ENCODE data around the gene RSAD2.

RSAD2 gene

DNA sequence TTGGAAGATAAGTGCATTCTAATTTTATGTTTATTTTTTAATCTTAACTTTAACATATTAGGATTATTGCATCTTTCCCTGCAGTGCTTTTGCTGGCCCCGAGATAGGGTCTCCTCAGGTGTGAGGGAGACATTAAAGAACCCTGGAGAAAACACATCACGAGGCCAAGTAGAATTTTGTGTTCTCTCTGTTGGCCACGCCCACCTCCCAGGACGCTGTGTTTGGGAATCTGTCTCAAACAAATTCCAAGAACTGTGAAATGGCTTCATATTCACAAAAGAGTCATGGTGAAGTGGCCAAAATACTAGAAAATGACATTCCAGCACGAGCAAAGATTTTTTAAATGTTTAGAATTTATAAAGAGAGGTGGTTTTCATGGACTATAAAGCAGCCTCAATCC is 67.0 kb downstream of the RSAD2 start:
- Histone ChIP-seq H3K9ac (ENCODE audit: insufficient read length) (no peak overlapping the region), H3K4me3 (no peak overlapping the region), H3K9me3 (ENCODE audit: low read depth, low read length) (no peaks in the 10 kb centered on the region), H3K27ac (no peak overlapping the region), H3K36me3 (ENCODE audit: insufficient read depth, low read length) (peaks cover 36% of the 10 kb centered on the region)
- no peak for TF ChIP-seq EZH2 (IDR thresholded peaks at IDR 0.05)
- no peak for TF ChIP-seq POLR2AphosphoS5 (IDR thresholded peaks at IDR 0.05; ENCODE audit: borderline replicate concordance, low read depth, low read length)
- TF ChIP-seq FOXP2 (optimal IDR thresholded peaks at IDR 0.05; ENCODE audit: control extremely low read depth, extremely low read length, insufficient read depth), result no peak
- no peak for DNase-seq (ENCODE audit: low read depth, low spot score)

DNA sequence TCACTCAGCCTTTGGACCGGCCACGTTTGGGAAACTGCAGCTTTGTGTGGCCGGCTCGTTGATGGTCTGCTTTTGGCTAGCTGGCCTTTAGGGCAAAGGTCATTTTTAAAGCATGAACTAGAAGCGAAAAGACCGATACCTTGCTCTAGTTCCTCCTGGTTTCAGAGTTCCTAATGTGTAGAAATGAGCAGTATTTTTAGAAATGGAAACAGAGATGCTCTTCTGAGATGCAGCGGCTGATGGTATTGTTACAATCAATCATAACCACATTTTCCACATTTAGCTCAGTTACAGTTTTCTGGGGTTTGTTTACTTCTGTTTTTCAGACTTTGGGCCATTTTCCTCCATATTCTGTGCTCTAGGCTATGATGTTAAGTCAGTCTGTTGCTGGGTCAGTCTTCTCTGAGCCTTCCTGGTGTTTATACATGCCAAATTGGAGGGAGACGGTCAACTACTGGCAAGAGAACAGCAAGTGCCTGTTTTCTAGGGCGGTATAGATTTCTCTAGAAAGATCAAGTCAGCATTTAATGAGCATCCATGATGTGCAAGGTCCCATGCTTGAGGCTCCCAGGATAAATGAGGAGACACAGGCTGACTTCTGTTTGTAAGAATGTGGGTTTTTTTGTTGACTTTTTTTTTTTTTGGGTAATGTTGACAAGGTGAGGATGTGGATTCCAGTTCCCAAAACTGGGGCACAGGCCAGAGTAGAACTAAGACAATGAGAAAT is 67.7 kb downstream of the RSAD2 start:
- H3K27ac ChIP-seq, result no peak overlapping the region
- H3K9ac ChIP-seq (ENCODE audit: insufficient read length), result no peak overlapping the region
- peaks cover 36% of the 10 kb centered on the region for H3K36me3 ChIP-seq (ENCODE audit: insufficient read depth, low read length)
- no peak for DNase-seq (ENCODE audit: low read depth, low spot score)
- H3K4me3 ChIP-seq, result no peak overlapping the region
- H3K9me3 ChIP-seq (ENCODE audit: low read depth, low read length), result no peaks in the 10 kb centered on the region
- no peak for TF ChIP-seq POLR2AphosphoS5 (IDR thresholded peaks at IDR 0.05; ENCODE audit: borderline replicate concordance, low read depth, low read length)
- TF ChIP-seq FOXP2 (optimal IDR thresholded peaks at IDR 0.05; ENCODE audit: control extremely low read depth, extremely low read length, insufficient read depth), result no peak
- TF ChIP-seq EZH2 (IDR thresholded peaks at IDR 0.05), result no peak

- H3K27ac ChIP-seq, result no peak overlapping the region
- no peaks in the 10 kb centered on the region for H3K9me3 ChIP-seq (ENCODE audit: low read depth, low read length)
- no peak overlapping the region for H3K4me3 ChIP-seq
- H3K36me3 ChIP-seq (ENCODE audit: insufficient read depth, low read length), result peaks cover 33% of the 10 kb centered on the region
- no peak for TF ChIP-seq POLR2AphosphoS5 (IDR thresholded peaks at IDR 0.05; ENCODE audit: borderline replicate concordance, low read depth, low read length)
- no peak for TF ChIP-seq EZH2 (IDR thresholded peaks at IDR 0.05)
- no peak overlapping the region for H3K9ac ChIP-seq (ENCODE audit: insufficient read length)
- no peak for DNase-seq (ENCODE audit: low read depth, low spot score)
These were observed 68.2 kb downstream of the RSAD2 start for GRCh38 chr2:6945821-6946220.

GRCh38 chr2:6946722-6947121 is 69.1 kb downstream of the RSAD2 start:
- H3K9ac ChIP-seq (ENCODE audit: insufficient read length), result no peak overlapping the region
- no peak overlapping the region for H3K4me3 ChIP-seq
- H3K36me3 ChIP-seq (ENCODE audit: insufficient read depth, low read length), result peaks cover 24% of the 10 kb centered on the region
- DNase-seq (ENCODE audit: low read depth, low spot score), result no peak
- H3K9me3 ChIP-seq (ENCODE audit: low read depth, low read length), result no peaks in the 10 kb centered on the region
- H3K27ac ChIP-seq, result peak overlapping the region; percentile 64; the same call in 1 of the 2 replicates
- TF ChIP-seq EZH2 (IDR thresholded peaks at IDR 0.05), result no peak
- TF ChIP-seq FOXP2 (optimal IDR thresholded peaks at IDR 0.05; ENCODE audit: control extremely low read depth, extremely low read length, insufficient read depth), result no peak
- TF ChIP-seq POLR2AphosphoS5 (IDR thresholded peaks at IDR 0.05; ENCODE audit: borderline replicate concordance, low read depth, low read length), result no peak
